Osteoblast (primary cell): Measurements from ENCODE around the gene TTC13. TPM values are rescaled to one million over a fixed set of nuclear protein-coding genes. Genes with fewer than 3 reads are reported as not detected.

Experiments
- DNase-seq: peaks from one replicate; pipeline ENCODE4 v3.0.0; 2011; ENCODE audit warnings: low spot score, mixed read lengths; ENCODE audit not compliant: insufficient read length; ENCODE audit errors: missing footprints
- H2AFZ ChIP-seq: 2 replicates; pipeline ENCODE4 v1.6.0; 2011; ENCODE audit warnings: mild to moderate bottlenecking, low read length
- H3K27ac ChIP-seq: 2 replicates; pipeline ENCODE4 v1.5.1; 2011; ENCODE audit warnings: mild to moderate bottlenecking, low read depth, low read length, moderate library complexity
- H3K27me3 ChIP-seq: 2 replicates; pipeline ENCODE4 v1.6.0; 2012; ENCODE audit warnings: mild to moderate bottlenecking, control low read depth, inconsistent platforms, low read length, moderate library complexity; ENCODE audit not compliant: insufficient read depth
- H3K36me3 ChIP-seq: 2 replicates; pipeline ENCODE4 v1.5.1; 2011; ENCODE audit warnings: mild to moderate bottlenecking, low read length, control low read depth, moderate library complexity; ENCODE audit not compliant: insufficient read depth
- H3K4me1 ChIP-seq: 2 replicates; pipeline ENCODE4 v1.5.1; 2011; ENCODE audit warnings: mild to moderate bottlenecking, low read length, control low read depth, moderate library complexity; ENCODE audit not compliant: insufficient read depth
- H3K4me2 ChIP-seq: 2 replicates; pipeline ENCODE4 v1.6.0; 2011; ENCODE audit warnings: mild to moderate bottlenecking, low read length; ENCODE audit not compliant: insufficient read depth
- H3K4me3 ChIP-seq: fragments of 200-600 bp; sonication (generic); 3 replicates; pipeline ENCODE4 v1.5.1; 2012; ENCODE audit warnings: mild to moderate bottlenecking, low read length, inconsistent platforms; ENCODE audit not compliant: insufficient read depth
- H3K79me2 ChIP-seq: 2 replicates; pipeline ENCODE4 v1.6.0; 2012; ENCODE audit warnings: mild to moderate bottlenecking, low read length, control low read depth, inconsistent platforms; ENCODE audit not compliant: insufficient read depth
- H3K9me3 ChIP-seq: 2 replicates; pipeline ENCODE4 v1.5.1; 2011; ENCODE audit warnings: low read depth, low read length, control low read depth
- H4K20me1 ChIP-seq: 2 replicates; pipeline ENCODE4 v1.6.0; 2012; ENCODE audit warnings: mild to moderate bottlenecking, low read length, control low read depth; ENCODE audit not compliant: insufficient read depth
- total RNA-seq: library from RNA; depleted of rRNA; stranded (reverse); fragments of >200 nt; gene quantifications from 2 replicates; pipeline ENCODE4 v1.2.3, GENCODE V29; 2012
- TF ChIP-seq, protein P1 (sequence below): IDR thresholded peaks from 2 replicates; pipeline ENCODE4 v1.5.1; 2011; ENCODE audit warnings: mild to moderate bottlenecking, low read depth, low read length, moderate library complexity; ENCODE audit errors: extremely low read depth

TTC13 gene
- total RNA-seq, 1 donor: 15.9 TPM

DNA sequence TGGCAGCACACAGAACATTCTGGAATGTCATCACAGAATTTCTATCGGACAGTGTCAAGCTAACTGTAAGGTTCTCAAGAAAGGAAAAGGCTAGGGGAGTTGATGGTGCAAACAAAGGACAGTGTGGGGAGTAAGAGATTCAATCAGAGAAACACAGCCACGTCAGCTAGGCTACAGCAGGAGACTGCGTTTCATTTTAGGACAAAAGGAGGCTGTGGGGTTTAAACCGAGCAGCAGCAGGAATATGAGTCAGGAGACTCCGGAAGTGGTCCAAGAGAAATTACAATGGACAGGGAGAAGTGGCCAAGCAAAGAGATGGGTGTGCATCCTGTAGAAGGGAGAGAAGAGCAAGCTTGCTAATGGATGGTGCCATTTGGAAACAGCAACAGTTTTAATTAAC, 72.9 kb downstream of the TTC13 start:
- H3K36me3 ChIP-seq: peaks cover 12% of the 10 kb centered on the region
- no peaks in the 10 kb centered on the region for H3K79me2 ChIP-seq
- no peaks in the 10 kb centered on the region for H3K27me3 ChIP-seq
- peak overlapping the region; percentile 48 for H3K4me2 ChIP-seq
- no peaks in the 10 kb centered on the region for H4K20me1 ChIP-seq
- H3K9me3 ChIP-seq: no peaks in the 10 kb centered on the region
- H3K4me3 ChIP-seq: no peak overlapping the region
- DNase-seq: no peak
- peaks cover 14% of the 10 kb centered on the region for H3K4me1 ChIP-seq
- peak overlapping the region; percentile 62 for H3K27ac ChIP-seq
- TF ChIP-seq, protein P1, sequence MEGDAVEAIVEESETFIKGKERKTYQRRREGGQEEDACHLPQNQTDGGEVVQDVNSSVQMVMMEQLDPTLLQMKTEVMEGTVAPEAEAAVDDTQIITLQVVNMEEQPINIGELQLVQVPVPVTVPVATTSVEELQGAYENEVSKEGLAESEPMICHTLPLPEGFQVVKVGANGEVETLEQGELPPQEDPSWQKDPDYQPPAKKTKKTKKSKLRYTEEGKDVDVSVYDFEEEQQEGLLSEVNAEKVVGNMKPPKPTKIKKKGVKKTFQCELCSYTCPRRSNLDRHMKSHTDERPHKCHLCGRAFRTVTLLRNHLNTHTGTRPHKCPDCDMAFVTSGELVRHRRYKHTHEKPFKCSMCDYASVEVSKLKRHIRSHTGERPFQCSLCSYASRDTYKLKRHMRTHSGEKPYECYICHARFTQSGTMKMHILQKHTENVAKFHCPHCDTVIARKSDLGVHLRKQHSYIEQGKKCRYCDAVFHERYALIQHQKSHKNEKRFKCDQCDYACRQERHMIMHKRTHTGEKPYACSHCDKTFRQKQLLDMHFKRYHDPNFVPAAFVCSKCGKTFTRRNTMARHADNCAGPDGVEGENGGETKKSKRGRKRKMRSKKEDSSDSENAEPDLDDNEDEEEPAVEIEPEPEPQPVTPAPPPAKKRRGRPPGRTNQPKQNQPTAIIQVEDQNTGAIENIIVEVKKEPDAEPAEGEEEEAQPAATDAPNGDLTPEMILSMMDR: no peak
- peak overlapping the region; percentile 87 for H2AFZ ChIP-seq

DNA sequence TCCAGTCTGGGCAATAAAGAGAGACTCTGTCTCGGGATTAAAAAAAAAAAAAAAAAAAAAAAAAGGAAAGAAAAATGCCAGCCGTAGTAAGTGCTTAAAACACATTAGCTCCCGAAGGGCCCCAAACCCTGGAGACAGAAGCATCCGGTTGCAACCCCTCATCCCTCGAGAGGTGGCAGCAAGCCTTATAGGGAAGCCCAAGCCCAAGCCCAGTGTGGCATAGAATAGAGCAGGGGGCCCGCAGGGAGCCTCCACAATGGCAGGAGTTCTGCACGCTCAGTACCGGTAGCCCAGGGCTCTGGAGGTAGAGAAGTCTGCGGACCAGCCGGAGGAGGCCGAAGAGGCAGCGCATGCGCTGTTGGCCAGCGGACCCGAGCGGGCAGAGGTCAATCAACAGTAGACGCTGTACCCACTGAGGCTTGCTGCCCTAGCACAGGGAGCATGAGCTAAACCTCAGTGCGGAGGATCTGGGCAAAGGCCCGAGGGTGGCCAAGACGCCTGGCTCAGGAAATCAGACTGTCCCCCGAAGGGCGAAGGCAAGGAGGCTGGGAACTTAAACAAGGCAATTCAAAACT, 76.2 kb downstream of the TTC13 start:
- Histone ChIP-seq H3K79me2 (no peaks in the 10 kb centered on the region), H2AFZ (no peak overlapping the region), H3K9me3 (no peaks in the 10 kb centered on the region), H4K20me1 (no peaks in the 10 kb centered on the region), H3K27ac (no peak overlapping the region), H3K4me2 (no peak overlapping the region), H3K4me1 (peaks cover 36% of the 10 kb centered on the region), H3K27me3 (no peaks in the 10 kb centered on the region), H3K36me3 (peaks cover 8% of the 10 kb centered on the region), H3K4me3 (no peak overlapping the region)
- DNase-seq: no peak
- TF ChIP-seq, protein P1: no peak

DNA sequence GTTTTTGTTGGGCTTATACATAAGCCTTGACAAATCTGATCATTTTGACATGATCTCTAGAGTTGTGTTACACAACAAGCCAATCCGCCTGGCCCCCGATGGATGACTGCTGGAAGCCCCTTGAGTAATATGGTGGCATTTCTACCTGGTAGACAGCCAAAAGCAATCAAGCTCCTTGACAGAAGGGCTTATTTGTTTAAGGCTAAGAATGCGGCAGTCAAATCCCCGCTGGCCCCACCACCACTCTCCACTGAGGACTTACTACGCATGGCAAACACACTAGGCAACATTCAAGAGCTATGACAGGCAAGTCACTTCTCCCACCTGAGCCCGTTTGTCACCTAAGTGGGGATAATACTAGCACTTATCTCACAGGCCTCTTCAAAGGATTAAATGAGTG, 77.0 kb downstream of the TTC13 start:
- TF ChIP-seq, protein P1: no peak
- Histone ChIP-seq H3K79me2 (no peaks in the 10 kb centered on the region), H4K20me1 (no peaks in the 10 kb centered on the region), H3K27ac (no peak overlapping the region), H3K36me3 (peaks cover 2% of the 10 kb centered on the region), H3K9me3 (no peaks in the 10 kb centered on the region), H3K4me2 (no peak overlapping the region), H3K27me3 (no peaks in the 10 kb centered on the region), H3K4me1 (peaks cover 40% of the 10 kb centered on the region), H2AFZ (no peak overlapping the region), H3K4me3 (no peak overlapping the region)
- no peak for DNase-seq

DNA sequence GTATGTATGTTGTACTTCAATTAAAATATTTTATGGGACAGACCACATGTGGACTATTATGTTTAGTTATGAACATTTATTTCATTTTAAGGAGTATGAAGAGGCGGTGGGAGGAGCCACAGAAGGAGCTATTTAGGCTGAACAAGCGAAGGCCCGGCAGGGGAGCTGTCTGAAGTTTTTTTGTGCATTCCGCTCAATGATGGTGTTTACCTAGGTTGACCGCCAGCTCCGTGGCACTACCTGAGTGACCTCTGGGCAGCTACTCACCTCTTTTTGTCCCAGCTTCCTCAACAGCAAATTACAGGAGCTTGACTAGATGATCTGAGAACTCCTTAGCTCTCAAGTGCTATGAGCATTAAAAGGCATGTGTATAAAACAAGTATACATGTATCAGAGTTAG, 77.7 kb downstream of the TTC13 start:
- no peak overlapping the region for H3K4me2 ChIP-seq
- no peak overlapping the region for H2AFZ ChIP-seq
- no peaks in the 10 kb centered on the region for H3K79me2 ChIP-seq

More for the DNA sequence above, 77.7 kb downstream of the TTC13 start:
- H4K20me1 ChIP-seq: no peaks in the 10 kb centered on the region
- H3K9me3 ChIP-seq: no peaks in the 10 kb centered on the region
- no peak for DNase-seq
- no peaks in the 10 kb centered on the region for H3K27me3 ChIP-seq
- H3K36me3 ChIP-seq: no peaks in the 10 kb centered on the region
- peaks cover 39% of the 10 kb centered on the region for H3K4me1 ChIP-seq
- H3K4me3 ChIP-seq: no peak overlapping the region
- H3K27ac ChIP-seq: peak overlapping the region; percentile 58
- TF ChIP-seq, protein P1: no peak
